HG02763 (cell line): ENCODE results near the gene C15orf40.
A peak's percentile ranks its signal among the peaks of the same experiment; 100 is the strongest.
"Not testable (repeated sequence)": the region's sequence is repeated elsewhere in the genome, so short reads cannot be mapped to it uniquely, and the experiment has no call there.

Experiments
- ATAC-seq: cut with Tn5 transposase; IDR thresholded peaks from one replicate; pipeline ENCODE4 v1.9.1; 2021; ENCODE audit warnings: mild to moderate bottlenecking, moderate library complexity; ENCODE audit not compliant: unreplicated experiment

Gene C15orf40

DNA sequence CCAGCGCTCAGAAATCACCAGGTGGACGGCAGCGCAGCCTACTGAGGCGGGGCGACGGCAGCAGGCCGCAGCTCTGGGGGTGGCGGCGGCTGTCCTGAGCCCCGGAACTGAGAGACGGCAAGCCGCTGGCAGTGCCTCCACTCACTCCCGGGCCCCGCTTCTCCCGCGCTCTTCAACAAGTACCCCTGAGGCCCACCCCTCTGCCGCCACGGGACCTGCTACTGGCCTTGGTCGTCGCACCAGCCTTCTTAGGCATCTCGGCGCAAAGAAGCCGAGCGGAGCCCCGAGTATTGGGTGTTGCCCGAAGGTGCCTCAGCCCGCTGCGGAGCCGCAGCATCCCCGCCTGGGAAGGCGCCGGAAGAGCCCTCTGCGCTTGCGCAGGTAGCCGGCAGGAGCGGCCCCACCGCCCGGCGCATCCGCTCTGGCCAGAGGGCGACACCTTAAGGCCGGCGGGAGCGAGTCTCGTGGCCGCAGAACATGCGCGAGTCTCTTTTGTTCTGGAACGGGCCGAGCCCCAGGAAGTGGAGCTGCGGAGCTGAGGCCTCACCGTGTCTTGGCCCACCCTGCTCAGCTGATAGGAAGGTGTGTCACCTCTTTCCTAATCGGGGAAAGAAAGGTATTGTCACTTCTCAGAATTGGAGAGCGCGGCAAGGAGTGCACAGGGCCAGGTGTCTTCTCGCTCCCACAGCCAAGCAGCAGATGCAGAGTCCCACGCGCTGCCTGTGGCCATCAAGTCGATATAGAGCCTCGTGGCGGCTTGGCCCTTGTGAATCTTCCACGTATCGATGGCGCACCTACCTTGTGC, at the start of gene C15orf40:
Gene C15orf40, minus strand, starts transcription at position 369 of the 805 bp plus-strand sequence. Its CDS starts 32 bp downstream, at position 337.
- ATAC-seq, result peak; percentile 91

GRCh38 chr15:83057696-83058376, 46.4 kb upstream of the C15orf40 start:
- ATAC-seq, result no peak

- no peak for ATAC-seq
Measured at GRCh38 chr15:83057002-83057401, 45.6 kb upstream of the C15orf40 start.

DNA sequence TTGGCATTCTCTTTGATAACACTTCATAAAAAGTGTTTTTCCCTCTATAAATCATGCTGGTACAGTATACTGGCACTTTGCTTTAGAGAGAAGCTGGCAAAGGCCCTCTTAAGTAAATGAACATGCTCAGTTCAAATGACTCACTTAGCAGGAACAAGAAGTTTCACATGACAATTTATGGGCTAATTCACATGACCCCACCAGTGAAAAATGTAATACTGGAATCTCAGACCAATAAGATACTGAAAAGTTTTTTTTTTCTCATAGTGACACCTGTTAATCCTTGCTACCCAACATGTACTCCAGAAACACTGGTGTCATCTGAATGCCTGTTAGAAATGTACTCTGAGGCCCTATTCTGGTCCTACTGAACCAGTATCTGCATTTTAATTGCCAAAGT, 41.7 kb upstream of the C15orf40 start:
- ATAC-seq, result no peak

GRCh38 chr15:83046558-83047127, 35.2 kb upstream of the C15orf40 start:
- ATAC-seq, result no peak

DNA sequence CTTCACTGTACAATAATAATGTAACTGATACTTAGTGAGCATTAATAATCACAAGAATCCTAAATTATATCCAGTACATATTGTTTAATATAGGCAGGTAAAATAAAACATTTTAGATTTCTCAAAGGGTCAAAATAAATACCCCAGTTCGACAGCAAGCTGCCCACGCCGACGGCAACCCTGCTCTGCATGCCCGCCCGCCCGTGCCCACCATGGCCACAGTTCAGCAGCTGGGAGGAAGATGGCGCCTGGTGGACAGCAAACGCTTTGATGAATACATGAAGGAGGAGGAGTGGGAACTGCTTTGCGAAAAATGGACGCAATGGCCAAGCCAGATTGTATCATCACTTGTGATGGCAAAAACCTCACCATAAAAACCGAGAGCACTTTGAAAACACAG, 32.7 kb upstream of the C15orf40 start:
- ATAC-seq, result no peak

- ATAC-seq, result no peak
Measured at GRCh38 chr15:83039206-83039605, 27.8 kb upstream of the C15orf40 start.

DNA sequence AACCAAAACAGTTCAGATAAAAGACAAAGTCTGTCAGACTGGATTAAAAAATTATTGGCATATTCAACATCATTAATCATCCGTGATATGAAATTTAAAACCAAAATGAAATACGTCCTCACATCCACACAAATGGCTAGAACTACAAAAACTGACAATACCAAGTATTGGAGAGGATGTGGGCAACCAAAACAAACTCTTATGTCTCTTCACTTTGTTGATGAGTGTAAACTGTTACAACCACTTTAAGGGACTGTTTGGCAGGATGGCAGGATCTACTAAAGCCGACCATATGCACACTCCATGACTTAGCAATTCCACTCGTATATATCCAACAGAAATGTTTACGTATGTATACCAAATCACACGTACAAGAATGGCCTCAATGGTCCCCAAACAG, 24.8 kb upstream of the C15orf40 start:
- no peak for ATAC-seq

- ATAC-seq, result not testable (repeated sequence)
Measured at GRCh38 chr15:83031234-83031633, 19.8 kb upstream of the C15orf40 start.

- ATAC-seq, result no peak
Measured at GRCh38 chr15:83030021-83030420, 18.6 kb upstream of the C15orf40 start.

GRCh38 chr15:83018436-83018835, 7.0 kb upstream of the C15orf40 start:
- ATAC-seq, result no peak

- ATAC-seq, result no peak
Measured at GRCh38 chr15:83016906-83017305, 5.5 kb upstream of the C15orf40 start.

- no peak for ATAC-seq
Measured at GRCh38 chr15:83015361-83015760, 3.9 kb upstream of the C15orf40 start.

GRCh38 chr15:83014205-83014653, 2.8 kb upstream of the C15orf40 start:
- ATAC-seq, result no peak

GRCh38 chr15:83012636-83013035, 1.2 kb upstream of the C15orf40 start:
- no peak for ATAC-seq

- no peak for ATAC-seq
Measured at GRCh38 chr15:83012076-83012426, 612 bp upstream of the C15orf40 start.

- ATAC-seq, result peak; percentile 56
Measured at GRCh38 chr15:83010709-83011270, 649 bp downstream of the C15orf40 start.

DNA sequence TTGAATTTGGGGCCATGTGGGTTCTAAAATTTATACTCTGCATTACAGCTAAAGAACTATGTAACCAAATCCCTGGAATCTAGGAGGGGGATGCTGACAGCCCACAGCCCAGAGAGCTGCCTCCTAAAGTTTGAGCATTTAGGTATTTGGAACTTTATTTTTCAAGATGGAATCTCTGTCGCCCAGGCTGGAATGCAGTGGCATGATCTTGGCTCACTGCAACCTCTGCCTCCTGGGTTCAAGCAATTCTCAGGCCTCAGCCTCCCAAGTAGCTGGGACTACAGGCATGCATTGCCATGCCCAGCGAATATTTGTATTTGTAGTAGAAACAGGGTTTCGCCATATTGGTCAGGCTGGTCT, 10.8 kb downstream of the C15orf40 start:
- ATAC-seq, result not testable (repeated sequence)

DNA sequence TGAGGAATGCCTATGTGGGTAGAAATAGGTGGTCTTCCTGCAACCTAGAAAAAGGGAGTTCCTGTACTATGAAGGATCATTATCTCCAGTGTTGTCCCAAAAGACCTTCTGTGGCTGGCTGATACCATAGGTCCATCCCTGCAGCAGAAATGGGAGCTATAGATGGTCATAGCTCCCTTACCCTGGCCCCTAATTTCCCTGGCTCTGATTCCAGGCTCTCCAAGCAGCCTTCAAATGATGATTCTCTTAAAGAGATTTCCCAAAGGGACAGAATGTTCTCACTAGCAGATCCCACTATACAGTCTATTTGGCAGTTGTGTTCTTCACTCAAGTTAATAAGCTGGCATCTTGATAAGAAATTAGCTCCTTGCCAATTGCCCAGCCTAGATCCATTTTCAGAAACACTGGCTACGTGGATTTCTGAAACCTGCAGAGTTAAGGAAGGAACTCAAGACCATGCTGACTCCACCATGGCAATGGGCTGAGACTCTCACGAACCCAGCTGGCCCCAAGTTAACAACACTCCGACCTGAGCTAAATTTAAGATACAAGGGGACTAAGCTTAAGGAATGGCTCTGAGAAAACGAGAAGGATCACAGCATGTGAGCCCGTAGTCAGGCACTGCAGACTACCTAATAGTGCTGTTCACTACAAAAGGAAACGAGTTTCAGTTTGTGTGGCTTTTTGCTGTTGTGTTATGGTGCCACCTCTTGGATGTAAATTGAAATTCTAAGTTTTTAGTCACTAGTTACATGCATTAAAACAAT, 11.4 kb downstream of the C15orf40 start:
- peak; percentile 54 for ATAC-seq

DNA sequence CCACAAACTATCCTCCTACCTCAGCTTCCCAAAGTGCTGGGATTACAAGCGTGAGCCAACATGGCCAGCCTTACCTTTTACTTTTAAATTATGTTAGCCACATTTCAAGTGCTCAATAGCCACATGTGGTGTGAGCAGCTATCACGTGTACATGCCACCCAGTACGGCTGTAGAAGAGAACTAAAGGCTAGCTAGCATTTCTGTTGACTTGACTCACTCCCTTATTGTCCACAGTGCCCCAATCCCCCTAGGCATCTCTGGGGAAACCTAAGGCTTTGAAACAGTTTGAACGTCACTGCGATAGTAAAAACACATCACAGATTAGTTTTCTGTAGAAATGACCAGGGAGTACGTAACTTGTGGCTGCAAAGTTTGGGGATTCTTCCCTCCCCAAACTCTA, 12.0 kb downstream of the C15orf40 start:
- no peak for ATAC-seq

- no peak for ATAC-seq
Measured at GRCh38 chr15:82995938-82996337, 15.5 kb downstream of the C15orf40 start.
